Liver (tissue), 9 donors: ENCODE measurements around the gene TNFAIP1. TPM values are rescaled to one million over a fixed set of nuclear protein-coding genes. Genes with fewer than 3 reads are reported as not detected.
A peak's percentile ranks its signal among the peaks of the same experiment; 100 is the strongest.

ENCODE experiments used
- DNase-seq: peaks from one replicate; pipeline ENCODE4 v3.0.0-alpha.2; 2017; ENCODE audit warnings: low spot score
- H3K27ac ChIP-seq, 2 donors: one replicate each; pipeline ENCODE4 v1.7.0; 2013; ENCODE audit warnings: inconsistent platforms in 2 of 2, low read length in 2 of 2, control low read depth in 1 of 2, low read depth in 1 of 2, mild to moderate bottlenecking in 1 of 2
- H3K27me3 ChIP-seq, 4 donors: one replicate each; pipeline versions ENCODE4 v1.6.1 to v1.7.0; 2013; ENCODE audit warnings: low read length in 3 of 4, inconsistent platforms in 1 of 4, mild to moderate bottlenecking in 1 of 4, moderate library complexity in 1 of 4; ENCODE audit not compliant: control insufficient read depth in 4 of 4, insufficient read depth in 4 of 4
- H3K36me3 ChIP-seq, 4 donors: one replicate each; pipeline versions ENCODE4 v1.6.1 to v1.7.0; 2013; ENCODE audit warnings: low read length in 3 of 4, mild to moderate bottlenecking in 3 of 4, low read depth in 1 of 4, moderate library complexity in 1 of 4; ENCODE audit not compliant: control insufficient read depth in 4 of 4, insufficient read depth in 3 of 4
- H3K4me1 ChIP-seq, 4 donors: one replicate each; pipeline versions ENCODE4 v1.6.1 to v1.7.0; 2013; ENCODE audit warnings: low read length in 3 of 4, mild to moderate bottlenecking in 3 of 4, moderate library complexity in 1 of 4; ENCODE audit not compliant: control insufficient read depth in 4 of 4, insufficient read depth in 4 of 4
- H3K4me3 ChIP-seq, 3 donors: one replicate each; pipeline versions ENCODE4 v1.6.1 to v1.7.0; 2013; ENCODE audit warnings: low read length in 3 of 3, control low read depth in 1 of 3, low read depth in 1 of 3, mild to moderate bottlenecking in 1 of 3
- H3K9ac ChIP-seq, 2 donors: one replicate each; pipeline ENCODE4 v1.7.0; 2013; ENCODE audit warnings: low read length in 2 of 2, mild to moderate bottlenecking in 2 of 2, moderate library complexity in 2 of 2, control low read depth in 1 of 2, low read depth in 1 of 2
- H3K9me3 ChIP-seq, 4 donors: one replicate each; pipeline versions ENCODE4 v1.6.1 to v1.7.0; 2013; ENCODE audit warnings: low read length in 3 of 4; ENCODE audit not compliant: control insufficient read depth in 4 of 4
- ATF3 ChIP-seq: IDR thresholded peaks from 2 replicates; pipeline ENCODE4 v1.6.1; 2016; ENCODE audit warnings: antibody characterized with exemption
- CTCF ChIP-seq: fragments of 150-350 bp; IDR thresholded peaks from 2 replicates; pipeline ENCODE4 v1.5.1; 2017; ENCODE audit warnings: improper control_type of control experiment, low read depth, low read length; ENCODE audit not compliant: missing input control
- EGR1 ChIP-seq, 2 donors: IDR thresholded peaks; 2 replicates each; pipeline ENCODE4 v1.6.1; 2016 to 2018; ENCODE audit warnings: antibody characterized with exemption in 2 of 2, low read depth in 2 of 2
- FOXA1 ChIP-seq: IDR thresholded peaks from 2 replicates; pipeline ENCODE4 v1.6.1; 2016; ENCODE audit warnings: antibody characterized with exemption
- FOXA2 ChIP-seq: IDR thresholded peaks from 2 replicates; pipeline ENCODE4 v1.6.1; 2016; ENCODE audit warnings: antibody characterized with exemption
- GABPA ChIP-seq, 2 donors: IDR thresholded peaks in 1 of 2; conservative IDR thresholded peaks in 1 of 2; 2 replicates each; pipeline ENCODE4 v1.6.1; 2016; ENCODE audit warnings: antibody characterized with exemption in 2 of 2, mild to moderate bottlenecking in 1 of 2, moderate library complexity in 1 of 2
- HNF4A ChIP-seq, 2 donors: conservative IDR thresholded peaks; 2 replicates each; pipeline ENCODE4 v1.6.1; 2016; ENCODE audit warnings: antibody characterized with exemption in 2 of 2, mild to moderate bottlenecking in 2 of 2
- HNF4G ChIP-seq: IDR thresholded peaks from 2 replicates; pipeline ENCODE4 v1.6.1; 2016; ENCODE audit warnings: antibody characterized with exemption
- JUND ChIP-seq, 2 donors: IDR thresholded peaks; 2 replicates each; pipeline ENCODE4 v1.6.1; 2016; ENCODE audit warnings: antibody characterized with exemption in 2 of 2
- MAX ChIP-seq: IDR thresholded peaks from 2 replicates; pipeline ENCODE4 v1.6.1; 2016; ENCODE audit warnings: antibody characterized with exemption
- NR2F2 ChIP-seq: IDR thresholded peaks from 2 replicates; pipeline ENCODE4 v1.6.1; 2016; ENCODE audit warnings: antibody characterized with exemption
- RAD21 ChIP-seq, 2 donors: IDR thresholded peaks; 2 replicates each; pipeline ENCODE4 v1.6.1; 2016; ENCODE audit warnings: antibody characterized with exemption in 2 of 2, mild to moderate bottlenecking in 2 of 2
- REST ChIP-seq: IDR thresholded peaks from 2 replicates; pipeline ENCODE4 v1.6.1; 2016; ENCODE audit warnings: antibody characterized with exemption, mild to moderate bottlenecking
- RXRA ChIP-seq, 2 donors: IDR thresholded peaks; 2 replicates each; pipeline ENCODE4 v1.6.1; 2017 to 2018; ENCODE audit warnings: antibody characterized with exemption in 2 of 2, mild to moderate bottlenecking in 1 of 2
- SP1 ChIP-seq: IDR thresholded peaks from 2 replicates; pipeline ENCODE4 v1.6.1; 2018; ENCODE audit warnings: antibody characterized with exemption, mild to moderate bottlenecking
- TAF1 ChIP-seq: conservative IDR thresholded peaks from 2 replicates; pipeline ENCODE4 v1.6.1; 2016; ENCODE audit warnings: antibody characterized with exemption, mild to moderate bottlenecking
- YY1 ChIP-seq: IDR thresholded peaks from 2 replicates; pipeline ENCODE4 v1.6.1; 2016; ENCODE audit warnings: antibody characterized with exemption, mild to moderate bottlenecking
- ZBTB33 ChIP-seq: IDR thresholded peaks from 2 replicates; pipeline ENCODE4 v1.6.1; 2016; ENCODE audit warnings: antibody characterized with exemption
- WGBS: extraction: QIAGEN DNeasy Blood & Tissue Kit; methylation state at CpG from one replicate; pipeline ENCODE4 v1.1.7; 2013; 5-methylcytosine and 5-hydroxymethylcytosine counted together
- polyA plus RNA-seq, 2 donors: library from polyadenylated mRNA; stranded (reverse) in 1 of 2; unstranded in 1 of 2; fragments of 200-250 nt in 1 of 2; fragments of >200 nt in 1 of 2; fragmentation: Nextera tagmentation in 1 of 2; extraction: Ambion mirVana in 1 of 2; gene quantifications; one replicate each; pipeline versions ENCODE4 v1.2.1 to v1.2.3, GENCODE V29; 2013 to 2015
- total RNA-seq, 2 donors: library from RNA; depleted of rRNA; stranded (reverse); fragments of >200 nt; gene quantifications; one replicate each; pipeline ENCODE4 v1.2.3, GENCODE V29; 2014
- donor health status: healthy.
- donor health status: healthy.
- donor health status: healthy.
- donor health status: healthy.
- donor health status: healthy.

Gene TNFAIP1
- total and polyA plus RNA-seq, 4 donors = 11.7 to 31.7 (median 19.6) TPM

GRCh38 chr17:28346199-28346580, 10.6 kb downstream of the TNFAIP1 start:
- H3K4me3 ChIP-seq = peak overlapping the region in 2 of 3 donors; percentile 15 to 51
- no peaks in the 10 kb centered on the region for H3K9me3 ChIP-seq
- TF ChIP-seq JUND (IDR thresholded peaks at IDR 0.05) (peak in 1 of 2 donors; percentile 10), FOXA2 (no peak)
- no peaks in the 10 kb centered on the region for H3K27me3 ChIP-seq
- DNase-seq = no peak
- peak overlapping the region in 1 of 2 donors; percentile 77 for H3K9ac ChIP-seq
- H3K36me3 ChIP-seq = peaks cover 15 to 60% (median 46%) of the 10 kb centered on the region in 4 donors
- H3K4me1 ChIP-seq = peaks cover 23 to 69% (median 56%) of the 10 kb centered on the region in 4 donors
- peak overlapping the region; percentile 57 to 89 for H3K27ac ChIP-seq
- WGBS = 38% methylated on average over 2 of the region's 2 CpGs

- peak overlapping the region; percentile 57 to 77 for H3K9ac ChIP-seq
- peak overlapping the region in 1 of 3 donors; percentile 51 for H3K4me3 ChIP-seq
- no peaks in the 10 kb centered on the region for H3K9me3 ChIP-seq
- H3K36me3 ChIP-seq = peaks cover 15 to 60% (median 46%) of the 10 kb centered on the region in 4 donors
- TF ChIP-seq ATF3 (no peak), FOXA2 (peak; percentile 57), HNF4A (conservative IDR thresholded peaks at IDR 0.05) (peak; percentile 70 to 71), CTCF (peak; percentile 71), FOXA1 (peak; percentile 69), MAX (peak; percentile 44), YY1 (peak; percentile 85), RAD21 (IDR thresholded peaks at IDR 0.05) (peak; percentile 80 to 87), REST (peak; percentile 61), JUND (IDR thresholded peaks at IDR 0.05) (peak in 1 of 2 donors; percentile 27), SP1 (peak; percentile 79), RXRA (IDR thresholded peaks at IDR 0.05) (peak; percentile 54 to 77), HNF4G (peak; percentile 3), ZBTB33 (peak; percentile 54), GABPA (IDR thresholded peaks at IDR 0.05 in 1 of 2, conservative IDR thresholded peaks at IDR 0.05 in 1 of 2) (peak in 1 of 2 donors; percentile 66), EGR1 (IDR thresholded peaks at IDR 0.05; ENCODE audit: low read depth in 2 of 2) (peak in 1 of 2 donors; percentile 11), TAF1 (no peak), NR2F2 (peak; percentile 84)
- H3K4me1 ChIP-seq = peaks cover 23 to 69% (median 56%) of the 10 kb centered on the region in 4 donors
- DNase-seq = no peak
- H3K27me3 ChIP-seq = no peaks in the 10 kb centered on the region
- 19% methylated on average over 7 of the region's 7 CpGs for WGBS
- peak overlapping the region; percentile 57 to 89 for H3K27ac ChIP-seq
Measured at GRCh38 chr17:28346746-28347246, 11.2 kb downstream of the TNFAIP1 start.
